Kidney epithelial cell (primary cell): ENCODE measurements around the gene GUCY1A1. TPM values are rescaled to one million over a fixed set of nuclear protein-coding genes. Genes with fewer than 3 reads are reported as not detected.

ENCODE experiments used
- DNase-seq: peaks from one replicate; pipeline ENCODE4 v3.0.0-alpha.2; 2010; ENCODE audit warnings: low read depth
- H3K27me3 ChIP-seq: 2 replicates; pipeline ENCODE4 v1.6.0; 2011; ENCODE audit warnings: low read length; ENCODE audit not compliant: control insufficient read depth, insufficient read depth
- H3K36me3 ChIP-seq: 2 replicates; pipeline ENCODE4 v1.5.1; 2011; ENCODE audit warnings: low read length; ENCODE audit not compliant: control insufficient read depth, insufficient read depth
- H3K4me3 ChIP-seq: 2 replicates; pipeline ENCODE4 v1.5.1; 2011; ENCODE audit warnings: low read depth, mild to moderate bottlenecking, control low read depth, low read length
- total RNA-seq: library from RNA; depleted of rRNA; stranded (reverse); fragments of >200 nt; gene quantifications from 2 replicates; pipeline ENCODE4 v1.2.3, GENCODE V29; 2015
- TF ChIP-seq, protein P1 (sequence below): IDR thresholded peaks from 2 replicates; pipeline ENCODE4 v1.5.1; 2011; ENCODE audit warnings: mild to moderate bottlenecking, moderate library complexity, low read length, control low read depth, inconsistent platforms; ENCODE audit not compliant: insufficient read depth, poor library complexity, severe bottlenecking

Gene GUCY1A1
- total RNA-seq, 1 donor from 2014 or later, result 3.1 TPM

DNA sequence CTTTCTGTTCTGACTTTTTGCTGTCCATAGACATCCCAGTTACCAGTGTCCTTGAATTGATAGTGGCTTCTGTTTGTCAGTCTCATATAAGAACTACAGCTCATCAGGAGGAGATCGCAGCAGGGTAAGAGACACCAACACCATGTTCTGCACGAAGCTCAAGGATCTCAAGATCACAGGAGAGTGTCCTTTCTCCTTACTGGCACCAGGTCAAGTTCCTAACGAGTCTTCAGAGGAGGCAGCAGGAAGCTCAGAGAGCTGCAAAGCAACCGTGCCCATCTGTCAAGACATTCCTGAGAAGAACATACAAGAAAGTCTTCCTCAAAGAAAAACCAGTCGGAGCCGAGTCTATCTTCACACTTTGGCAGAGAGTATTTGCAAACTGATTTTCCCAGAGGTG is 30.1 kb downstream of the GUCY1A1 start:
- Histone ChIP-seq H3K36me3 (no peaks in the 10 kb centered on the region), H3K4me3 (no peak overlapping the region)
- TF ChIP-seq, protein P1, sequence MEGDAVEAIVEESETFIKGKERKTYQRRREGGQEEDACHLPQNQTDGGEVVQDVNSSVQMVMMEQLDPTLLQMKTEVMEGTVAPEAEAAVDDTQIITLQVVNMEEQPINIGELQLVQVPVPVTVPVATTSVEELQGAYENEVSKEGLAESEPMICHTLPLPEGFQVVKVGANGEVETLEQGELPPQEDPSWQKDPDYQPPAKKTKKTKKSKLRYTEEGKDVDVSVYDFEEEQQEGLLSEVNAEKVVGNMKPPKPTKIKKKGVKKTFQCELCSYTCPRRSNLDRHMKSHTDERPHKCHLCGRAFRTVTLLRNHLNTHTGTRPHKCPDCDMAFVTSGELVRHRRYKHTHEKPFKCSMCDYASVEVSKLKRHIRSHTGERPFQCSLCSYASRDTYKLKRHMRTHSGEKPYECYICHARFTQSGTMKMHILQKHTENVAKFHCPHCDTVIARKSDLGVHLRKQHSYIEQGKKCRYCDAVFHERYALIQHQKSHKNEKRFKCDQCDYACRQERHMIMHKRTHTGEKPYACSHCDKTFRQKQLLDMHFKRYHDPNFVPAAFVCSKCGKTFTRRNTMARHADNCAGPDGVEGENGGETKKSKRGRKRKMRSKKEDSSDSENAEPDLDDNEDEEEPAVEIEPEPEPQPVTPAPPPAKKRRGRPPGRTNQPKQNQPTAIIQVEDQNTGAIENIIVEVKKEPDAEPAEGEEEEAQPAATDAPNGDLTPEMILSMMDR, result no peak

GRCh38 chr4:155701827-155702226 is 35.2 kb downstream of the GUCY1A1 start:
- H3K36me3 ChIP-seq, result no peaks in the 10 kb centered on the region
- H3K27me3 ChIP-seq, result no peaks in the 10 kb centered on the region
- DNase-seq, result no peak
- no peak overlapping the region for H3K4me3 ChIP-seq
- TF ChIP-seq, protein P1, result no peak

More for the DNA sequence above, 30.1 kb downstream of the GUCY1A1 start:
- no peak for DNase-seq
- H3K27me3 ChIP-seq, result no peaks in the 10 kb centered on the region

- Histone ChIP-seq H3K36me3 (no peaks in the 10 kb centered on the region), H3K27me3 (no peaks in the 10 kb centered on the region), H3K4me3 (no peak overlapping the region)
- TF ChIP-seq, protein P1, result no peak
- peak; percentile 57 for DNase-seq
Observed at GRCh38 chr4:155703486-155704247, 37.0 kb downstream of the GUCY1A1 start.

DNA sequence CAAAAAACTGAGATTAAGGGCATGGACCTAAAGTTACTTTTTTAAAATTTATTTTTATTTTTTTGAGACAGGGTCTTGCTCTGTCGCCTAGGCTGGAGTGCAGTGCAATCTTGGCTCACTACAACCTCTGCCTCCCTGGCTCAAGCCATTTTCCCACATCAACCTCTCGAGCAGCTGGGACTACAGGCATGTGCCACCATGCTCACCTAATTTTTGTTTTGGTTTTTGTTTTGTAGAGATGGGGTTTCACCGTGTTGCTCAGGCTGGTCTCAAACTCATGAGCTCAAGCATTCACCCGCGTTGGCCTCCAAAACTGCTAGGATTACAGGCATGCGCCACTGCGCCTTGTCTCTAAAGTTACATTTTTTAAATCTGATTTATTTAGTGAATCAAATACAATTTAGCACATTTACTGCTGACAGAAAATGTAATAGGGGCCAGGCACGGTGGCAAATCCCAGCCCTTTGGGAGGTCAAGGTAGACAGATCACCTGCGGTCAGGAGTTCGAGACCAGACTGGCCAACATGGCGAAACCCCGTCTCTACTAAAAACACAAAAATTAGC is 38.3 kb downstream of the GUCY1A1 start:
- TF ChIP-seq, protein P1, result no peak
- H3K27me3 ChIP-seq, result no peaks in the 10 kb centered on the region
- no peak for DNase-seq
- H3K36me3 ChIP-seq, result no peaks in the 10 kb centered on the region
- H3K4me3 ChIP-seq, result no peak overlapping the region

GRCh38 chr4:155705664-155706063 is 39.0 kb downstream of the GUCY1A1 start:
- DNase-seq, result peak; percentile 65
- H3K36me3 ChIP-seq, result no peaks in the 10 kb centered on the region
- no peaks in the 10 kb centered on the region for H3K27me3 ChIP-seq
- no peak overlapping the region for H3K4me3 ChIP-seq
- TF ChIP-seq, protein P1, result no peak

DNA sequence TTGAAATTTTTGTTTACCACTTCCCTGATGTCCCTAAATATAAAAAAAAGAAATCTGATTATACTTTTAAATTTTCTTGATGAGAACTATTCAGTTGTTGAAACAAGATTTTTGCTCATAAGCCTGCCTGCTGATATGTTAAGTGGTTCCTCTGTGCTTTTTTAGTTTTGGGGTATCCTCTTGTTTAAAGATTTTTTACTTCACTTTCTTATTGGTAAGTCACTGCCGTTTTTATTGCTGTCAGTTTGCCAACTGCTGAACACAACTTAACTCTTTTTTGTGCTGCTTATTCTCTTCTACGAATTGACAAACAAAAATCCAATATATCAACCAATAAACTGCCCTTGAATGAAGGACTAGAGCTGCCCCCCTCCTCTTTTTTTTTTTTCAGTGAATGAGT is 39.5 kb downstream of the GUCY1A1 start:
- TF ChIP-seq, protein P1, result no peak
- no peaks in the 10 kb centered on the region for H3K27me3 ChIP-seq
- no peak overlapping the region for H3K4me3 ChIP-seq
- DNase-seq, result no peak
- no peaks in the 10 kb centered on the region for H3K36me3 ChIP-seq
